SK-MEL-5 (cell line): Measurements from ENCODE around the gene STIP1. TPM values are rescaled to one million over a fixed set of nuclear protein-coding genes. Genes with fewer than 3 reads are reported as not detected.

Experiments
- DNase-seq: peaks from one replicate; pipeline ENCODE4 v3.0.0-alpha.2; 2016; ENCODE audit warnings: low read depth, low spot score
- in situ Hi-C: cut with HindIII; loops from 2 replicates; pipeline ENCODE4 v1.10.0; 2016; ENCODE audit warnings: low sequenced_read_pairs, high pct_unique_total_duplicates, low pct_unique_long_range_greater_than_20kb
- total RNA-seq: library from RNA; depleted of rRNA; stranded (reverse); fragments of >200 nt; shearing (Covaris generic); gene quantifications from 2 replicates; pipeline ENCODE4 v1.2.3, GENCODE V29; 2014; rRNA removed

STIP1 gene
- total RNA-seq, 1 experiment from 2014 or later, result 248 TPM

GRCh38 chr11:64250415-64251015 lies 64.5 kb downstream of the STIP1 start:
- in situ Hi-C loops, result no loop called here
- DNase-seq, result no peak

GRCh38 chr11:64251016-64251752 lies 65.2 kb downstream of the STIP1 start, which contains the start of gene PLCB3:
PLCB3 (plus strand) TSS chr11:64251530; CDS start chr11:64251650, 120 bp downstream.
- DNase-seq, result no peak
- in situ Hi-C loops, result no loop called here

DNA sequence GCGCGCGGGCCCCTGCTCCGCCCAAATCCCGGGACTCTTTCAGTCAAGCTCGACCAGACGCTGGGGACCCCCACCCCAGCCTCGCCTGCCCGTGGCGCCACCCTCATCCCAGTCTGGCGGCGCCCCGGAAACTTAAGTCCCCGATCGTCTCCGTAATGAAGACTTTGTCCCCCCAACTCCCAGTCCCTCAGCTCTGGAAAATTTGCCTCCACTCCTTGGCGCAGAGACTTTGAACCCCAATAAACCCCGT lies 65.7 kb downstream of the STIP1 start:
- in situ Hi-C loops, result no loop called here
- no peak for DNase-seq

GRCh38 chr11:64252003-64252872 lies 66.3 kb downstream of the STIP1 start:
- DNase-seq, result peak; percentile 50
- in situ Hi-C loops, result no loop called here

DNA sequence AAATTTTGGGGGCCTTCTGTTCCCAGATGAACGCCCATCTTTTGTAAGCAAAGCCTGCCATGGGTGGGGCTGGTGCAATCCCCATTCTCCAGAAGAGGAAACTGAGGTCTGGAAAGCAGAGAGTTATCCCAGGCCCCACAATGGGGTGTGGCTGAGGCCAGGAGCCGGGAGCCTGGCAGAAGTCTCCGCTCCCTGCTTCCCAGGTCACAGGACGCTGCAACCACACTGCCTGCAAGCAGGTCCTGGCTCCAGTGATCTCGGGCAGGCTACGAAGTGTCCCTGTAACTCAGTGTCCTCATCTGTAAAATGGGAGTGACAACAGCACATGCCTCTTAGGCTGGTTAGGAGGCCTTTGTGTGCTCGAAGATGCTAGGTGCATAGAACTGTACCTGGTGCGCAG lies 67.1 kb downstream of the STIP1 start:
- DNase-seq, result no peak
- in situ Hi-C loops, result no loop called here

DNA sequence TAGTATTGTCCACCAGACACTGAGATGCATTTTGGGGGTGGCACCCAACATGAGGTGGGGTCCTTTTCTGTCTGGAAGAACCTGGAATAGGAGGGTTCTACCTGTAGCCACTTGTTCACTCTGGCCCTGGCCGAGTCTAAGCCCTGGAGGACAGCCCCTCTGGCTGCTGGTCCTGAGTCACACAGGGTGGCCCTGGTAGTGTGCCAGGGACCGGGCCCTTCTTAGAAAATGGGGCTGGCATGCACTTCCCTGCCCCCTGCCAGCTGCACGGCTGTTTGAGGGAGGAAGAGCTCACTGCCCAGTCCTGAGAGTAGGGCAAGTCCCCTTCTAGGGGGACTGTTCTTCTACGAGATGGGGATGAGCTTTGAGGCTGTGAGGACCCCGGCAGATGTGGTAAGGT lies 67.5 kb downstream of the STIP1 start:
- DNase-seq, result no peak
- in situ Hi-C loops, result no loop called here

Other genes starting within 250 kb of the STIP1 start
- gene NAA40, start 247.2 kb upstream of the STIP1 start, total RNA-seq, result 8.7 and 10.0 TPM in 2 replicates
- gene COX8A, start 211.6 kb upstream of the STIP1 start, total RNA-seq, result 583 and 585 TPM in 2 replicates
- 37.3 and 39.2 TPM in 2 replicates for gene OTUB1, start 199.7 kb upstream of the STIP1 start, total RNA-seq
- gene FLRT1, start 150.2 kb upstream of the STIP1 start, total RNA-seq, result not detected in 2 replicates
- gene MACROD1, start 20.1 kb upstream of the STIP1 start, total RNA-seq, result 15.0 and 15.7 TPM in 2 replicates
- gene FERMT3, start 20.6 kb downstream of the STIP1 start, total RNA-seq, result 0.13 and 0.29 TPM in 2 replicates
- gene TRPT1, start 40.0 kb downstream of the STIP1 start, total RNA-seq, result 30.7 and 35.6 TPM in 2 replicates
- 50.4 and 52.1 TPM in 2 replicates for gene NUDT22, start 40.1 kb downstream of the STIP1 start, total RNA-seq
- gene DNAJC4, start 44.4 kb downstream of the STIP1 start, total RNA-seq, result 4.3 and 6.5 TPM in 2 replicates
- 37.3 and 40.1 TPM in 2 replicates for gene VEGFB, start 48.4 kb downstream of the STIP1 start, total RNA-seq
- gene FKBP2, start 54.9 kb downstream of the STIP1 start, total RNA-seq, result 78.1 and 107 TPM in 2 replicates
- gene PPP1R14B, start 60.8 kb downstream of the STIP1 start, total RNA-seq, result 138 and 162 TPM in 2 replicates
- gene PLCB3, start 65.4 kb downstream of the STIP1 start, total RNA-seq, result 10.4 and 12.1 TPM in 2 replicates
- gene BAD, start 98.5 kb downstream of the STIP1 start, total RNA-seq, result 18.7 and 19.3 TPM in 2 replicates
- gene GPR137, start 99.7 kb downstream of the STIP1 start, total RNA-seq, result 7.9 TPM in 2 replicates
- not detected in 2 replicates for gene KCNK4, start 105.1 kb downstream of the STIP1 start, total RNA-seq
- 0.45 TPM in 1 of 2 replicates, not detected in the other for gene CATSPERZ, start 114.2 kb downstream of the STIP1 start, total RNA-seq
- gene ESRRA, start 119.4 kb downstream of the STIP1 start, total RNA-seq, result 48.4 and 56.1 TPM in 2 replicates
- 113 and 127 TPM in 2 replicates for gene TRMT112, start 131.4 kb downstream of the STIP1 start, total RNA-seq
- 206 and 215 TPM in 2 replicates for gene PRDX5, start 131.9 kb downstream of the STIP1 start, total RNA-seq
- gene CCDC88B, start 154.0 kb downstream of the STIP1 start, total RNA-seq, result 1.3 and 2.0 TPM in 2 replicates
- 40.3 and 42.0 TPM in 2 replicates for gene RPS6KA4, start 173.0 kb downstream of the STIP1 start, total RNA-seq